ENCODE results near the gene KIAA1586.
"Not testable (repeated sequence)": the region's sequence is repeated elsewhere in the genome, so short reads cannot be mapped to it uniquely, and the experiment has no call there.

KIAA1586 gene

DNA sequence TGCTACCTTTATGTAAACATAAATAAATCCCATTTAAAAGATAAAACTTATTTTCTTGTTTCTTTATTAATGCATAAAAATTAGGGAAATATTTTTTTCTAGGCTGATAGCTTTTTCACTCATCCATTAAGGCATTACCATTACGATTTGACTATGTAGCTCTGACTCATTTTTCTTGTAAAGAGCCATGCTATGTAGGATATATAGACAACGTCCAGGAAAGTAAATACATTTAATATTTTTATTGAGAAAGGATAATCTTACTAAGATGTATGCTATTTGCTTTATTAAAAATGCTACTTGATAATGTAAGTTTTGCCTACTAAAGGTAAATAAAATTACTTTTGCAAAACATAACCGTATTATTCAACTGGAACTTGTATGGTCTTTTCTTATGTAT lies 19.2 kb upstream of the KIAA1586 start:
- no peak for DNase-seq (ENCODE audit: extremely low read depth, low read depth)
- H3K4me3 ChIP-seq (replicated peaks; ENCODE audit: low read depth, low read length), result no peak overlapping the region
- TF ChIP-seq, protein P1, sequence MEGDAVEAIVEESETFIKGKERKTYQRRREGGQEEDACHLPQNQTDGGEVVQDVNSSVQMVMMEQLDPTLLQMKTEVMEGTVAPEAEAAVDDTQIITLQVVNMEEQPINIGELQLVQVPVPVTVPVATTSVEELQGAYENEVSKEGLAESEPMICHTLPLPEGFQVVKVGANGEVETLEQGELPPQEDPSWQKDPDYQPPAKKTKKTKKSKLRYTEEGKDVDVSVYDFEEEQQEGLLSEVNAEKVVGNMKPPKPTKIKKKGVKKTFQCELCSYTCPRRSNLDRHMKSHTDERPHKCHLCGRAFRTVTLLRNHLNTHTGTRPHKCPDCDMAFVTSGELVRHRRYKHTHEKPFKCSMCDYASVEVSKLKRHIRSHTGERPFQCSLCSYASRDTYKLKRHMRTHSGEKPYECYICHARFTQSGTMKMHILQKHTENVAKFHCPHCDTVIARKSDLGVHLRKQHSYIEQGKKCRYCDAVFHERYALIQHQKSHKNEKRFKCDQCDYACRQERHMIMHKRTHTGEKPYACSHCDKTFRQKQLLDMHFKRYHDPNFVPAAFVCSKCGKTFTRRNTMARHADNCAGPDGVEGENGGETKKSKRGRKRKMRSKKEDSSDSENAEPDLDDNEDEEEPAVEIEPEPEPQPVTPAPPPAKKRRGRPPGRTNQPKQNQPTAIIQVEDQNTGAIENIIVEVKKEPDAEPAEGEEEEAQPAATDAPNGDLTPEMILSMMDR (IDR thresholded peaks at IDR 0.05; ENCODE audit: low read depth, low read length, missing control alignments), result no peak

DNA sequence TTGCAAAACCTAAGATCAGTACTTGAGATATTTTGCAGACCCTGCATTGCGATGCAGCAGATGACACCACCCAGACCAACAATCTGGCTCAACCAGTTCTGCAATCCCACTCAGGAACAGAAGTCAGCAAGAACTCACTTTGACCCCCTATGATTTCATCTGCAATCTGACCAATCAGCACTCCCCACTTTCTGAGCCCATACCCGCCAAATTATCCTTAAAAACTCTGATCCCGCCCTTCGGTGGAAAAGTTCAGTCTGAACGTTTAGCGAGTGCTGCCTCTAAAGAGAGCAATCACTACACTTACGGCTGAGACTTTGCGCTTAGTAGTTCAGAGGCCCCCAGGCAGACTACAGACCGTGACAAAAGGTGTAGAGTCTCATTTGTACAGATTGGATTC lies 17.3 kb upstream of the KIAA1586 start:
- no peak overlapping the region for H3K4me3 ChIP-seq (replicated peaks; ENCODE audit: low read depth, low read length)
- DNase-seq (ENCODE audit: extremely low read depth, low read depth), result no peak
- TF ChIP-seq, protein P1 (IDR thresholded peaks at IDR 0.05; ENCODE audit: low read depth, low read length, missing control alignments), result no peak

DNA sequence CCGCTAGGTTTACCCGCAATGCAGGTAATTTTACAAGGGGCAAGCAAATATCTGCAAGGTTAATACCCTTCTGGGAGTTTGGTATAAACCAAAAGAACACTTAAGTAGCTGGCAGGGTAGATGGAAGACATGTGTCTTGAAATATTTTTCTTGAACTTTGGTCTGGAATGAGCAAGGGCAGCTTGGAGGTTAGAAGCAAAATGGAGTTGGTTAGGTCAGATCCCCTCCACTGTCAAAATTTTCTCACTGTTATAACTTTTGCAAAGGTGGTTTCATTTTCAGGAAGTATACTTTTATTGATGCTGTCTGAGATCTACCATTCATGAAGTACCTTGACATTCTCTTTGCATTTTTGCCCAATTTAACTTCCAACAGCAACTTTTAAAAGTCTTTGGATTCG lies 13.3 kb upstream of the KIAA1586 start:
- no peak for DNase-seq (ENCODE audit: extremely low read depth, low read depth)
- no peak overlapping the region for H3K4me3 ChIP-seq (replicated peaks; ENCODE audit: low read depth, low read length)
- TF ChIP-seq, protein P1 (IDR thresholded peaks at IDR 0.05; ENCODE audit: low read depth, low read length, missing control alignments), result no peak

DNA sequence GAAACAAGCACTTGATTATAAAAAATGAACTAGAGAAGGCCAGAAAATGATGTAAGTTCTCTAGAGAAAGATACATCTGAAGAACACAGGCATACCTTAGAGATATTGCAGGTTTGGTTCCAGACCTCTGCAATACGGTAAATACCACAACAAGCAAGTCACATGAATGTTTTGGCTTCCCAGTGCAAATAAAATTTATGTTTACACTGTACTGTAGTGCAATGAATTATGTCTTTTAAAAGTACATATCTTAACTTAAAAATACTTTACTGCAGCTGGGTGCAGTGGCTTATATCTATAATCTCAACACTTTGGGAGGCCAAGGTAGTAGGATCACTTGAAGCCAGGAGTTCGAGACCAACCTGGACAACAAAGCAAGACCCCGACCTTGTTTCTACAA lies 10.9 kb upstream of the KIAA1586 start:
- no peak for DNase-seq (ENCODE audit: extremely low read depth, low read depth)
- TF ChIP-seq, protein P1 (IDR thresholded peaks at IDR 0.05; ENCODE audit: low read depth, low read length, missing control alignments), result no peak
- H3K4me3 ChIP-seq (replicated peaks; ENCODE audit: low read depth, low read length), result no peak overlapping the region

DNA sequence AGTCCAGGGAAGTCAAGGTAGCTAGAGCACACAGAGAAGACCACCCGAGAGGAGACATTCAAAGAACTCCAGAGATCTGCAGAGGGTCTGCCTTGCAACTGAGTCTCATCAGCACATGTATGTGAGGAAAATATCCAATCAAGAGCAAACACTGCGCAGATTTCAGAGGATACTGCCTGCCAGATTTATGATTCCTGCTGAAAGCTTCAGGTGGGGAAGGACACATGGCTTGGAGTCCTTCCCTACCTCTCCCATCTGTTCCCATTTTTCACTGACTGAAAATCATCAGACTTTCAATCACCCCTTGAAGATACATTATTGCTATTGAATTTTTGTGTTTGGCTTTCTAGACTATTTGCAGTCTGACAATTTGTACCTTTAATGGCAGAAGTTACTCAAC lies 7.6 kb upstream of the KIAA1586 start:
- DNase-seq (ENCODE audit: extremely low read depth, low read depth), result no peak
- no peak overlapping the region for H3K4me3 ChIP-seq (replicated peaks; ENCODE audit: low read depth, low read length)
- TF ChIP-seq, protein P1 (IDR thresholded peaks at IDR 0.05; ENCODE audit: low read depth, low read length, missing control alignments), result no peak

DNA sequence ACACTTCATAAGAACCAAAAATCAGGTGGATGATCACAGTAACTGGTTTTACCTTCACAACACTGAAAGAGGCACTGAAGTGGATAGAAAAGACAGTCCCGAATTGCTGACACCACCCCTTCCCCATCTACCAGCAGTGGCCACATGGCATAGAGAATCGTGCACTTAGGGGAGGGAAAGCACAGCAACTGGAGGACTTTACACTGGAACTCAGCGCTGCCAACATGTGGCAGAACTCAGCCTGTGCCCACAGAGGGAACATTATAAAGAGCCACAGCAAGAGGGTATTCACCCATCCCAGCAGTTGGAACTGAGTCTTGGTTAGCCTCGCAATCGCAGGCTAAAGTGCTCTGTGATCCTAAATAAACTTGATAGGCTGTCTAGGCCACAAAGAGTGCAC lies 6.5 kb upstream of the KIAA1586 start:
- no peak for DNase-seq (ENCODE audit: extremely low read depth, low read depth)
- H3K4me3 ChIP-seq (replicated peaks; ENCODE audit: low read depth, low read length), result no peak overlapping the region
- TF ChIP-seq, protein P1 (IDR thresholded peaks at IDR 0.05; ENCODE audit: low read depth, low read length, missing control alignments), result peak; percentile 14

DNA sequence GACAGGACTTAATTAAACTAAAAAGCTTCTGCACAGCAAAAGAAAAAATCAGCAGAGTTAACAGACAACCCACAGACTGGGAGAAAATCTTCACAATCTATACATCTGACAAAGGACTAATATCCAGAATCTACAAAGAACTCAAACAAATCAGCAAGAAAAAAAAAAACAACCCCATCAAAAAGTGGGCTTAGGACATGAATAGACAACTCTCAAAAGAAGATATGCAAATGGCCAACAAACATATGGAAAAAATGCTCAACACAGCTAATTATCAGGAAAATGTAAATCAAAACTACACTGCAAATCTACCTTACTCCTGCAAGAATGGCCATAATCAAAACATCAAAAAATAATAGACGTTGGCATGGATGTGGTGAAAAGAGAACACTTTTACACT lies 2.4 kb upstream of the KIAA1586 start:
- H3K4me3 ChIP-seq (replicated peaks; ENCODE audit: low read depth, low read length); DNase-seq (ENCODE audit: extremely low read depth, low read depth): not testable (repeated sequence)
